Testis (tissue), 2 donors: Measurements from ENCODE around the gene CLPX.

ENCODE experiments used
- POLR2A ChIP-seq: fragments of 450-650 bp; IDR thresholded peaks from one replicate; pipeline ENCODE4 v1.6.1; 2017; ENCODE audit warnings: antibody characterized with exemption, mild to moderate bottlenecking, moderate library complexity
- TF ChIP-seq, protein P1 (sequence below), 3 experiments: fragments of 450-650 bp in 2 of 3; fragments of 200-600 bp in 1 of 3; sonication (generic) in 1 of 3; IDR thresholded peaks; one replicate each; pipeline ENCODE4 v1.5.1; 2016 to 2019; ENCODE audit warnings: antibody characterized with exemption in 3 of 3, mild to moderate bottlenecking in 2 of 3, moderate library complexity in 1 of 3

DNA sequence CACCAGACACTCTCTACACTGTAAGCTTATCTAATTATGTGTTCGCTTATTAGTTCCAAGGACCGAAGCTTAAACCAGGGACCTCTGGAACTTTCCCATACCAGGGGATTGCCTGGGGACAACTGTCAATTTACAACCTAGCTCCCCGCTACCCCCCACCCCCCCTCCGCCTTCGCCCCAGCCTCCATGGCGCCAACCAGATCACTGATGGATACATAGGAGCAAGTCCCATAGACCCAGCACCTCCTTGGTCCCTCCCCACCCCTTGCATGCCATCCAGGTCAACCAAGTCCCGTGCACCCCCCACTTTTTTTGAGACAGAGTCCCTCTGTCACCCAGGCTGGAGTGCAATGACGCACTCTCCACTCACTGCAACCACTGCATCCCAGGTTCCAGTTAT, 50.6 kb downstream of the CLPX start:
- TF ChIP-seq POLR2A = no peak
- TF ChIP-seq, protein P1, sequence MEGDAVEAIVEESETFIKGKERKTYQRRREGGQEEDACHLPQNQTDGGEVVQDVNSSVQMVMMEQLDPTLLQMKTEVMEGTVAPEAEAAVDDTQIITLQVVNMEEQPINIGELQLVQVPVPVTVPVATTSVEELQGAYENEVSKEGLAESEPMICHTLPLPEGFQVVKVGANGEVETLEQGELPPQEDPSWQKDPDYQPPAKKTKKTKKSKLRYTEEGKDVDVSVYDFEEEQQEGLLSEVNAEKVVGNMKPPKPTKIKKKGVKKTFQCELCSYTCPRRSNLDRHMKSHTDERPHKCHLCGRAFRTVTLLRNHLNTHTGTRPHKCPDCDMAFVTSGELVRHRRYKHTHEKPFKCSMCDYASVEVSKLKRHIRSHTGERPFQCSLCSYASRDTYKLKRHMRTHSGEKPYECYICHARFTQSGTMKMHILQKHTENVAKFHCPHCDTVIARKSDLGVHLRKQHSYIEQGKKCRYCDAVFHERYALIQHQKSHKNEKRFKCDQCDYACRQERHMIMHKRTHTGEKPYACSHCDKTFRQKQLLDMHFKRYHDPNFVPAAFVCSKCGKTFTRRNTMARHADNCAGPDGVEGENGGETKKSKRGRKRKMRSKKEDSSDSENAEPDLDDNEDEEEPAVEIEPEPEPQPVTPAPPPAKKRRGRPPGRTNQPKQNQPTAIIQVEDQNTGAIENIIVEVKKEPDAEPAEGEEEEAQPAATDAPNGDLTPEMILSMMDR (IDR thresholded peaks at IDR 0.05) = no peak
